ENCODE measurements around the gene MTRF1L. TPM values are rescaled to one million over a fixed set of nuclear protein-coding genes. Genes with fewer than 3 reads are reported as not detected.

Gene MTRF1L
- total and polyA plus RNA-seq, 2 of the 13 experiments (the other 11 are each of a cell fraction or from before 2014, with no cell fraction given) = 17.6 to 28.7 TPM

GRCh38 chr6:153016846-153017245 lies 14.3 kb upstream of the MTRF1L start:
- POLR2A ChIA-PET = no interaction called here
- Histone ChIP-seq H3K27me3 (ENCODE audit: control insufficient read depth in 1 of 2, insufficient read depth in 2 of 2, low read length in 2 of 2) (peaks cover 0 to 7% of the 10 kb centered on the region in 2 experiments; a peak in 1 of 5 replicates), H3K4me2 (ENCODE audit: low read depth, low read length) (no peak overlapping the region), H3K36me3 (replicated peaks in 1 of 2; ENCODE audit: control insufficient read depth in 1 of 2, insufficient read depth in 2 of 2, low read length in 2 of 2) (no peaks in the 10 kb centered on the region), H3K79me2 (ENCODE audit: insufficient read depth, low read length) (no peaks in the 10 kb centered on the region), H4K20me1 (ENCODE audit: insufficient read depth, low read length) (no peaks in the 10 kb centered on the region), H2AFZ (ENCODE audit: low read length) (no peak overlapping the region), H3K9me3 (ENCODE audit: low read length) (no peaks in the 10 kb centered on the region), H3K4me1 (ENCODE audit: insufficient read depth, low read length) (no peaks in the 10 kb centered on the region), H3K4me3 (replicated peaks in 1 of 3; ENCODE audit: insufficient read depth in 1 of 3, low read depth in 2 of 3, low read length in 3 of 3) (no peak overlapping the region), H3K27ac (ENCODE audit: extremely low read length, insufficient read depth, low read length) (no peak overlapping the region), H3K9ac (ENCODE audit: insufficient read depth, low read depth, low read length) (no peak overlapping the region)
- DNase-seq (ENCODE audit: low spot score) (no peak), ATAC-seq (no peak; the same call in 2 of the 3 replicates), FAIRE-seq (no peak)
- BruUV-seq (replicated peaks) = no TSS peak
- CTCF ChIA-PET (ENCODE audit: low intra/inter-chr PET ratio, low total read pairs) = no interaction called here
- intact Hi-C loops (cut with micrococcal nuclease; ENCODE audit: unreplicated experiment) = no loop called here
- in situ Hi-C loops (cut with HindIII; ENCODE audit: extremely low pct_ligation_motif_present, low pct_unique_long_range_greater_than_20kb) = no loop called here
- 11% methylated on average over 3 of the region's 3 CpGs for WGBS (ENCODE audit: low lambda C conversion rate)
- TF ChIP-seq ZKSCAN1 (IDR thresholded peaks at IDR 0.05; ENCODE audit: low read length) = no peak
- no peak for TF ChIP-seq ZNF430 (CRISPR knock-in tag; IDR thresholded peaks at IDR 0.05)
- TF ChIP-seq HDAC6 (IDR thresholded peaks at IDR 0.05; ENCODE audit: low read depth, low read length) = no peak
- TF ChIP-seq SKI (IDR thresholded peaks at IDR 0.05; ENCODE audit: partially characterized antibody) = no peak
- TF ChIP-seq REST (IDR thresholded peaks at IDR 0.05; ENCODE audit: borderline replicate concordance in 1 of 2, low read depth in 1 of 2, low read length in 2 of 2) = no peak
- no peak for TF ChIP-seq AGO2 (optimal IDR thresholded peaks at IDR 0.05; ENCODE audit: low read depth, low read length)
- TF ChIP-seq PRPF4 (IDR thresholded peaks at IDR 0.05; ENCODE audit: low read depth, low read length, poor library complexity, severe bottlenecking) = no peak
- TF ChIP-seq ZNF557 (CRISPR knock-in tag; IDR thresholded peaks at IDR 0.05) = no peak
- no peak for TF ChIP-seq ZC3H13 (CRISPR knock-in tag; IDR thresholded peaks at IDR 0.05)
- TF ChIP-seq GTF3A (CRISPR knock-in tag; conservative IDR thresholded peaks at IDR 0.05) = no peak
- no peak for TF ChIP-seq ELF4 (CRISPR knock-in tag; IDR thresholded peaks at IDR 0.05; ENCODE audit: borderline replicate concordance)
- no peak for TF ChIP-seq ZNF362 (CRISPR knock-in tag; IDR thresholded peaks at IDR 0.05; ENCODE audit: borderline replicate concordance)
- TF ChIP-seq ZBED4 (CRISPR knock-in tag; IDR thresholded peaks at IDR 0.05; ENCODE audit: borderline replicate concordance) = no peak
- no peak for TF ChIP-seq ZKSCAN5 (CRISPR knock-in tag; IDR thresholded peaks at IDR 0.05)
- TF ChIP-seq SNRNP70 (IDR thresholded peaks at IDR 0.05; ENCODE audit: low read depth, low read length) = no peak

All from HepG2 (cell line).